GM15510 (cell line): Measurements from ENCODE around the gene SLC35F6.

Experiments
- POLR2A ChIP-seq: IDR thresholded peaks from 3 replicates; pipeline ENCODE4 v1.6.1; 2011; ENCODE audit warnings: borderline replicate concordance; ENCODE audit not compliant: insufficient read length; ENCODE audit errors: extremely low read depth

The SLC35F6 gene, protein sequence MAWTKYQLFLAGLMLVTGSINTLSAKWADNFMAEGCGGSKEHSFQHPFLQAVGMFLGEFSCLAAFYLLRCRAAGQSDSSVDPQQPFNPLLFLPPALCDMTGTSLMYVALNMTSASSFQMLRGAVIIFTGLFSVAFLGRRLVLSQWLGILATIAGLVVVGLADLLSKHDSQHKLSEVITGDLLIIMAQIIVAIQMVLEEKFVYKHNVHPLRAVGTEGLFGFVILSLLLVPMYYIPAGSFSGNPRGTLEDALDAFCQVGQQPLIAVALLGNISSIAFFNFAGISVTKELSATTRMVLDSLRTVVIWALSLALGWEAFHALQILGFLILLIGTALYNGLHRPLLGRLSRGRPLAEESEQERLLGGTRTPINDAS

DNA sequence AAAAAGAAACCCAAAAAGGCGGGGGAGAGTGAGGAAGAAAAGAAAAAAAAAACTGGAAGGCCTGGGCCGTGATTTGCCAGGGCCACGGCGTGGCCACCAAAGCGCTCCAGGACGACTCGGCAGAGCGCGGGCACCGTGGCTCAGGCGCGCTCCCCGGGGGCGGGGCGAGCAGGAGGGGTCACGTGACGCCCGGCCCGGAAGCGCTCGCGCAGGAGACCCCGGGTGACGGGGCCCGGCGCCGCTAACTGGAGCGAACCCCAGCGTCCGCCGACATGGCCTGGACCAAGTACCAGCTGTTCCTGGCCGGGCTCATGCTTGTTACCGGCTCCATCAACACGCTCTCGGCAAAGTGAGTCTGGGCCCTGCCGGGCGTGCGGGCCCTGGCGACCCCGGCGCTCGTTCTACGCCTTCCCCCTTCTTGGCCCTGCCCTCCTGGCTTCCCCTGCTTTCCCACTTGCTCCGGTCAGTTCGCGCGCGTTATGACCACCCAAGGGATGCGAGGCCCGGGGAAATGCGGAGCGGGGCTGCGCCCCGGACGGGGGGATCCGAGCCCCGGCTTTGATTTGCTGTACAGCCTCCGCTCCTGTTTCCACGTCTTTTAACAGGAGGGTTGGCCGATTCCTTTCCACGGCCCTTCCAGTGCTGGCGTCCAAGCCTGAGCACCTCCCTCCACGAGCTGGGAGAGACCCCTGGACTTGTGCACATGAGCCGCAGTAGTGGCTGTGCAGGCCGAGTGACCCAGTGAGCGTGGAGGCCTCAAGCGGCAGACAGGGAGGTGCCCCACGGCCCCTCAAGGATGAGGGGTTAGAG, at the start of gene SLC35F6:
TSS of gene SLC35F6 (plus strand) at position 207 of the 810 bp plus-strand sequence. CDS start at position 273, 66 bp downstream.
- peak; percentile 89 for TF ChIP-seq POLR2A

DNA sequence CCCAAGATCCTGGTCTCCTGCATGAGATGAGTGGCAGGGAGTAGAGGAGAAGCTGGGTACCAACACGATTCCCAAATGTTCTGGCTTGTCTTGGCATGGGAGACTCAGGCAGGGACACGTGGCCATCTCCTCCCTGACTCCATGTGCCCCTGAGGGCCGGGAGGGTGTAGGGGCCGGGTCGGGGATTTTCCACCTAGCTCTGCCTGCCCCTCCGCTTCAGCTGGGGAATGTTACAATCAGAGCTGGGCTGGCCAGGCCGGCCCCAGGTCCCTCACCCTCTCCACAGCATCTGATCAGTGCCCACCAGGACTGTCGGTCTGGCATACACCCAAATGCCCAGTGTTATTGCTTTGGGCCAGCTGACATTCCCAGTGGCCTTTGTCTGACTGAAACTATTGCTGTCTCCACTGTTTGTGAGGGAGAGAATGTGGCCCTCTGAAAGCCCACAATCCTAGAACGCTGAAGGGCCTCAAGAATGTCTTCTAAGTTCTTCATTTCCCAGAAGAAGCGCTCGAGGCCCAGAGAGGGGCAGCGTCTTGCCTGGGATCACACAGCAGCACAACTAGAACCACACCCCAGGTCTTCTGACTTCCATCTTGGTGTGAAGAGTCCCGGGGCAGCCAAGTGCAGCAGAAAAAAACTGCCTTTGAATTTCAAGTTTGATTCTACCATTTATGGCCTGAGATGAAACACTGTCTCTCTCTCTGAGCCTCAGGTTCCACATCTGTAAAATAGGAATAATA, 48.4 kb upstream of the SLC35F6 start:
- TF ChIP-seq POLR2A, result no peak

DNA sequence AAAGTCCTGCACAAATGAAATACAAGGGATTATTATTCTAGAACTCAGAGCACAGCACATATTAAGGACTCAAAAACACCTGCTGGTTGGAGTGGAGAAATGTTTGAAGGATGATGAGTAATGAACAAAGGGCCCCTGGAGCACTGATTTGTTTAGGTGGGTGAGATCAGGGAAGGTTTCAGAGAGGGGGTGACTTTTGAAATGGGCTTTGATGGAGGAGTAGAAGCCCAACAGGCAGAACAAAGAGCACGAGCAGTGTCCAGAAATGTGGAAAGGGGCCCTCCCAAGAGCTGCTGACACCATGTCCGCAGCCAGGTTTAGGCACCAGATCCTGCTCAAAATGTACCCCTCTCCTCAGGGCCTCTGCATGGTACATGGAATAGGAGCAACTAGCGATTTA, 47.7 kb upstream of the SLC35F6 start:
- no peak for TF ChIP-seq POLR2A

DNA sequence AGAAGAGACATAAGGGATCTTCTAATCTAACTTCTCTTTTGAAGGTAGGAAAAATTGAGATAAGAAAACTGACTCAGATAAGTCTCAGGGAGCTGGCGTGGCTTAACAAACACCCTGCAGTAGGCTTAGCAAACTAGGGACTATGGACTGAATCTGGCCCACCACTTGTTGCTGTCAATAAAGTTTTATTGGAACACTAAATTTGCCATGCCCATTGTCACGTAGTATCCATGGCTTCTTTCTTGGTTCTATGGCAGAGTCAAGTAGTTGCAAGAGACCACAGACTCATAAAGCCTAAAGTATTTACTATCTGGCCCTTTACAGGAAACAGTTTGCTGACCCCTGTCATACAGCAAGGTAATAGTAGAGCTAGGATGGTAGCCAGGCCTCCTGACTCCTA, 47.3 kb upstream of the SLC35F6 start:
- TF ChIP-seq POLR2A, result no peak

DNA sequence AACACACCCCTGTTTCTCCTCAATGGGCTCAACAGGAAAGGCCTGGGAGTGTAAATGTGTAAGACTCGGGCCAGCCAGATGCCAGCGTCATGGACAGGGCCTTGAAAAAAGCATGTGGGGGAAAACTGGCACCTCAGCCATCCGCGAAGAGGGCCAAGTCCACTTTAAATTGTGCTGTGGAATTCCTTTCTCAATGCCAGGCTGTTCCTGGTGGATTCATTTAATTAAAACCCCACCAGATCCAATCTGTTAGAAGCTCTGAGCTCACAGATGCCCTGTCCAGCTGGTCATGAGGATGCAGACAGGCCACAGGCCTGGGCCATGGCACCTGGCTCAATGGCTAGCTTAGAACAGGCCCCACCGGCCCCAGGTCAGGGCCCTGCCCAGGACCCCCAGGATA, 46.7 kb upstream of the SLC35F6 start:
- no peak for TF ChIP-seq POLR2A

DNA sequence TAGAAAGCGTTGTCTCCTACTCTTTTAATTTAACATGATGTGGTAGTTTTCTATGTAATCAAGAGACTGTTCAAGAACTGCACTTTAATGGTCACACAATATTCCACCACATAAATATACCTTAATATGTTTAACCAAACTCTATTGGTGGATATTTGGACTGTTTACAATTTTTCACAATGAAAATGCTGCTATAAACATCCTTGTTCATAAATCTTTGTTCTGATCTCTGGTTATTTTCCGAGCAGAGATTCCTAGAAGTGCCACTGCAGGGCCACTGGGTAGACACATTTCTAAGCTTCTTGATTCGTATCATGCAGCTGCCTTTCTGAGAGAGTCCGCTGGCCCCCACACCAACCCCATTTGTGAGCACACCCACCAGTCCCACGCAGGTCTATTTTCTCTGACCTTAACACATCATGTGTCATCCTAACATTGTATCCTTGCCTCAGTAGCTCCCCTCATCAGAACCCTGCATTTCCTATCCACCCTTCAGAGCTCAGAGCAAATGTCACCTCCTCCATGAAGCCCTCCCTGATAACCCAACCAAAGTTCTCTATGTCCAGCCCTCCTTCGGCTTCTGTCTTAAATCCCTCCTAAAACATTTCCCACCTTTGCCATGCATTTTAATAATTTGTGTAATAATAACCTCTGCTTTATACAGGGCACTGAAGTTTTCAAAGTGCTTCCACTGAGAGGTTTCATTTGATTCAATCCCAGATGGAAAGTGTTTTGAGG, 45.0 kb upstream of the SLC35F6 start:
- no peak for TF ChIP-seq POLR2A

DNA sequence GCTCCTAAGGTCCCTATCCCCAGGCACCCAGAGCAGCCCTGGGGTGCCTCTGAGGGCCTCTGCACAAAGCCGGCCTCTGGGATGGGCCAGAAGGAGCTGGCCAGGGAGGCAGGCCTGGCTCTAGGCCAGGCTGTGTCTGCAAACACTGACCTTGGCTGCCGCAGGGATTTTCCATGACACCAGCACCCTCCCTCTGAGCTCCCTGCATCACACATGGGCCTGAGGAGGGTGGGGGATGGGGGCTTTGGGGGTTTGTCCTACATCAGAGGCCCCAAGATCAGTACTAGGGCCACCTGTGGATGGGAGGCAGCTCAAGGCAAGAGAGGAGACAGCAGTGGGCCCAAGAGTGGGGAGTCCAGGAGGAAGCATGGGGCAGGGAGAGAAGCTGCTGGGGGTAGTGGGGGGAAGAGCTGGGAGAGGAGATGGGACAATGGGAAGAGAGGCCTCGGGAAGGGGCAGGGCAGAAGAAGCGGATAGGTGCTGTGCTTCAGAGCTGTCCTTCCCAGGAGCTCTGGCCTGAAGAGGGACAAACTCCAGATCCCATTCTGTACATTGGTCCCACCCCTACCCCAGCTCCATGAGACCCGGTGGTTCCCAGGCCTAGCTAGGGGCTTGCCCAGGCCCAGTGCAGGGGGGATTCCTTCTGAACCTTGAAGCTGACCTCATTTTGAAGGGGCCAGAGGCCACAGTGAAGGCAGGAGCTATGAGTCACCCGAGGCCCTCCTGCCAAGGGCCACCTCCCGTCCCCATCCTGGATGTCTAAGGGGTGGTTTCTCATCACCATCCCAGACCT, 43.6 kb upstream of the SLC35F6 start:
- TF ChIP-seq POLR2A, result no peak

DNA sequence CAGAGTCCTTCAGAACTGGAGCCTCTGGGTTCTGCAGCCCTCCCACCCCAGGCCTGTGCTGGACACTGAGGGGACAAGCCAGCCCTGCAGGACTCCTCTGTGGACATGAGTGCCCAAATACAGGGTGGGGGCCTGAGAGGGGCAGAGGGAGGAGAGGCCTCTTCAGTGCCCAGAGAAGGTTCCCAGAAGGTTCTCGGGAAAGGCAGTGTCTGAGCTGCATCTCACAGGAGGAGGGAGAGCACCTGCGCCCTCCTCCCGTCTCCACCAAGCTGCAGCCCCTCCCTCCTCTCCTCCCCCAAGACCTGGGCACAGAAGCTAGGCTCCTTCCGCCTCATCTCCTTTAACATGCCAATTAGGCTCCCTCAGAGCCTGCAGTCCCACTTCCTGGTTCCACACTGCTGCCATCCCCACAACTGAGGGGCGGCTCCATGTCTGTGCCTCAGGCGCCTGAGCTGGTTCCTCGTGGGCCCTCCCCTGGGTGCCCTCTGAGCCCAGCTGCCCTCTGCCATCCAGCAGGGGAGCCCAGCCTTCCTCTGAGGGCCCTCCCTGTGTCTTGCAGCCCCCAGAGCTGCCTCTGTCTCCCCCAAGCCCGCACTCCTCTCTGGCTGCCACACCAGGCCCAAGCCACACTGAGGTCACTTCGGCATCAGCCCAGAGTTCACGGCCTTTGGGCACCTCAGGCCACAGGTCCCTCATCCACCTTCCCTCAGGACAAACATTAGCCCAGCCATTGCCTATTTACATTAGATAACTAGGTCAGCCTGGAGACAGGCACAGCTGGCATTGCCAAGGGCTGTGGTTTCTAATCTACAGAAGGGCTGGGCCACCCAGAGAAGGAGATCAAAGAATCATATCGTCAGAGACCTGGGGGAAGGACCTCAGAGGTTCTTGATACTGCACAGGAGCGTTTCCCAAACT, 42.7 kb upstream of the SLC35F6 start:
- TF ChIP-seq POLR2A, result no peak

DNA sequence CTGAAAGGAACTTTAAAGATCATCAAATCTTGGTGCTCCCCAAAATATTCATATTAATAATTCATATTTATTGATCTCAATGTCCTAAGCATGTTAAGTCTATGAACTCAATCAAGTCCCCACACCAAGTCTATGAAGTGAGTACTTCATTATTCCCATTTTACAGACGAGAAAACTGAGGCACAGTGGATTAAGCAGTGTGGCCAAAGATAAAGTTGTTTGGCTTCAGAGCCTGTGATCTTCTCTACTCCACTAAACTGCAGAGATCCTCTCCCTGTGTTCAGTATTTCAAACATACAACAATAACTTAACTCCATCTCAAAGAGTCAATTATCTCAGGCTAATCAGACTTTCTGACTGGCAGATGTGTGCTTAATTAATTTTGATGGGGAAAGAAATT, 41.8 kb upstream of the SLC35F6 start:
- no peak for TF ChIP-seq POLR2A

DNA sequence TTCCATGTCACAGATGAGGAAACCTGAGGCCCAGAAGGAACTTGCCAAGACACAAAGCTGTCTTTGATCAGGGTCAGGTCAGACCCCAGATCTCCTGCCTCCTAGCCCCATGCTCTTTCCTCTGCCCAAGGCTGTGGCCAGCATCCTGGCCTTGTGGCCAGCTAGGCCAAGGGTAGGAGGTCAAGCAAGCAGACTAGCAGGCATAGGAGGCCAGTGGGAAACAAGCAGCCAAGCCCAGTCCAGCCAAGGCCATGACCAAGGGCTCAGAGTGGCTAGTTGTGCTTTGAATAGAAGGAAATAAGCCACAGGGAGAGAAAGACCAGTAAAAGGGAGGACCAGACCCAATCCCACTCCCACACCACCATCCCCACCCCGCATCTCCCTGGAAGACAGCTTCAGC, 41.2 kb upstream of the SLC35F6 start:
- TF ChIP-seq POLR2A, result no peak

DNA sequence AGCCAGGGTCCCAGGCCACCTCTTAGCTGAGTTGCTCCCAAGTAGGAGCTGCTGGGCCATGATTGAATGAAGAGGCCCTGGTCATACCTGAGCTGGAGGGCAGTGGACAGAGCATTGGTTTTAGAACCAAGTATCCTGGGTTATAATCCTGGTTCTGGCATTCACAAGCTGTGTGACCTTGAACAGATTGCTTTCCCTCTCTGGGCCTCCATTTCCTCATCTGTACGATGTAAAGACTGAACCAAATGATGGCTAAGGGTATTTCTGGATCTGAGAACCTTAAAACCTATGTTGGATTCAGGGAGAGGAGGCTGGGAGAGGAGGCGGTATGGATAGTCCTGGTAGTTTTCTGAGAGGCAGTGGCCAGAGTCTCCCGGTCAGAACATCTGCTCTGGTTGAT, 40.6 kb upstream of the SLC35F6 start:
- no peak for TF ChIP-seq POLR2A

DNA sequence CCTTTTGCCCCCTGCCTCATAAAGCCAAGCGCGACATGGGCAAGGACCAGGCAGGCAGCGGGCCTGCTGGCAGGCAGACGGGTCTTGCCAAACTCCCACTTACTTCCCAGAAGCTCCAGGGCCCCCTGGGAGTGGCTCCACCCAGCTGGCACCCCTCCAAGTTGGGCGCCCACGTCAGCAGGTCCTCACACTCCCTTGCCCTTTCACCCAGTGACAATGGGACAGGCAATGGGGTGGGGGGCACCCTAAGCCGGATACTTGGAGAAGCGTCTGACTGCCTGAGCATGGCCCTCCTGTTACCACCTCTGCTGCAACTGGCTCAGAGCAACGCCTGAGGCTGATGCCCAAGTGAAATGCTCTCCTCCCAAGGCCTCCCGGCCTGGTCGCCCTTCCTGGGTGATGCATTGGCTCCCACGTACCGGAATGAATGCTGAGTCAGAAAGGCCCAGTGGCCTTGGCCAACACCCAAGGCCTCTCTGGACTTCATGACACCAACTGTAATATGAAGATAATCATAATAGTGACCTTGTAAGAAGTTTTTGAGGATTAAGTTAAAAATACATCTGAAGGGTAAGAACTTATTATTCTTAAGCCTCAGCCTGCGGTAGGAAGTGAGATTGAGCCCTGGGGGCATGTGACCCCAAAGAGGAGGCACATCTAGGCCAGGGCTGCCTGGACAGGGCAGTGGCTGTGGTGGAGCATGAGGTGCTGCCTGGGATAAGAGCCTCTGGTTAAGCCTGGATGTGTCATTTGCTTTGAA, 39.9 kb upstream of the SLC35F6 start:
- no peak for TF ChIP-seq POLR2A

DNA sequence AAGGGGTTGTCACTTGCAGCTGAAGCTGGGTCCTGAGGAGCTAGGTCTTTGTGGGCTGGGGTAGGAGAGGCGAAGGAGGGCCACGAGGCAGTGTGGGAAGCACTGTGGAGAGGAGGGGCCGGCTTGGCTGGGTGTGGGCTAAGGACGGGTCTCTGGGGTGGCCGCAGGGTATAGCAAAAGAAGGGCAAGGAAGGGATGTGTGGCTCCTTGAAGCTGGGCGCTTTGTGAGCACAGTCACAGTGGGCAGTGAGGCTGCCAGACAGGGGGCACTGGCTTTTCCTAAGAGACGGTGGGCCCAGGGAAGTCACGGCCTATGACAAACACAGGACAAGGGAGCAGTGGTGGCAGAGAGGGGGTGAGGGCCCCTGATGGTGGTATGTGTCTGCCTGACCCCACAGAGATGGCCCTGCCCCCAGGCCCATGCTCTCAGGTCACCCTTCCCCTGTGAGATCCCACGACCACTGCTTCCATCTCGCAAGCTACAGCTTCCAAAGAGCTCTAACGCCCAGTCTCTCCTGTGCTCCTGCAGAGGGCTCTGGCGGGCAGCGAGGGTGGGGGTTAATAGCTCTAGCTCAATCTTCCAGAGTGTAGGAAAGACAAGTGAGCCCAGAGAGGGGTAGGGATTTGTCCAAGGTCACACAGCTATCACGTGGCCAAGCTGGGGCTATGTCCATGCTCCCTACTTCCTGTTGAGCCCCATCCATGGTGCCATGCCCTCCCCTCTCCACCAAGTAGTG, 39.1 kb upstream of the SLC35F6 start:
- no peak for TF ChIP-seq POLR2A
